A549 (cell line): Measurements from ENCODE around the gene HNMT.

Experiments used
- CTCF ChIP-seq: fragments of >200 bp; sonication (Bioruptor Twin); formaldehyde crosslinking; IDR thresholded peaks from 3 replicates; pipeline ENCODE4 v1.5.1; 2016
- EP300 ChIP-seq, 2 experiments: fragments of >200 bp; sonication (Bioruptor Twin); formaldehyde crosslinking; IDR thresholded peaks; 2 replicates in 1 of 2; 3 replicates in 1 of 2; pipeline ENCODE4 v1.6.1; 2016 to 2017
- FOSL2 ChIP-seq, 2 experiments: fragments of 450-650 bp in 1 of 2; fragments of >200 bp in 1 of 2; sonication (Bioruptor Twin) in 1 of 2; formaldehyde crosslinking; IDR thresholded peaks; 2 replicates each; pipeline versions ENCODE4 v1.5.0 to v1.6.1; 2016 to 2020; ENCODE audit warnings: mild to moderate bottlenecking in 1 of 2, moderate library complexity in 1 of 2
- GATA3 ChIP-seq: IDR thresholded peaks from 2 replicates; pipeline ENCODE4 v1.6.1; 2012; ENCODE audit warnings: borderline replicate concordance
- JUNB ChIP-seq: fragments of >200 bp; sonication (Bioruptor Twin); formaldehyde crosslinking; IDR thresholded peaks from 2 replicates; pipeline ENCODE4 v1.6.1; 2016
- SMC3 ChIP-seq: fragments of >200 bp; sonication (Bioruptor Twin); formaldehyde crosslinking; IDR thresholded peaks from 3 replicates; pipeline ENCODE4 v1.6.1; 2018; ENCODE audit warnings: inconsistent platforms

- no peak for TF ChIP-seq CTCF
- TF ChIP-seq FOSL2 (IDR thresholded peaks at IDR 0.05), result no peak
- TF ChIP-seq FOSL2 (CRISPR knock-in tag; IDR thresholded peaks at IDR 0.05), result no peak
- no peak for TF ChIP-seq SMC3
- no peak for TF ChIP-seq GATA3
- TF ChIP-seq EP300 (IDR thresholded peaks at IDR 0.05), result no peak
- no peak for TF ChIP-seq JUNB
Observed at GRCh38 chr2:138035608-138036217, 71.4 kb downstream of the HNMT start.
